IMR-90 (cell line): Measurements from ENCODE around the gene LMOD1. TPM values are rescaled to one million over a fixed set of nuclear protein-coding genes. Genes with fewer than 3 reads are reported as not detected.

Experiments used
- ATAC-seq: fragments of 200-7000 bp; cut with Tn5 transposase; 2 replicates; pipeline ENCODE4 v1.9.1; 2020; ENCODE audit warnings: low read depth, mild to moderate bottlenecking, moderate library complexity
- BruUV-seq: library from RNA; stranded (reverse); fragments of 400-500 nt; replicated peaks from 2 replicates; lab custom pipeline; 2021; lab: Mats Ljungman, UMichigan
- CTCF ChIA-PET: fragments of 300-600 bp; formaldehyde crosslinking; extraction: SDS; loops from one replicate; lab custom pipeline; 2021; ENCODE audit warnings: antibody characterized with exemption; lab: Yijun Ruan, JAX
- POLR2A ChIA-PET: fragments of 300-600 bp; sonication (Branson Sonifier 250); formaldehyde crosslinking; loops from one replicate; lab custom pipeline; 2022; ENCODE audit warnings: antibody characterized with exemption; ENCODE audit not compliant: unreplicated experiment; lab: Charles Lee
- DNase-seq: peaks from one replicate; pipeline ENCODE4 v3.0.0; 2013
- H2AFZ ChIP-seq: replicated peaks from 2 replicates; pipeline ENCODE3; 2013; ENCODE audit warnings: low read length, mild to moderate bottlenecking; ENCODE audit not compliant: poor library complexity
- H2AK5ac ChIP-seq: 2 replicates; pipeline ENCODE4 v1.6.1; 2013; ENCODE audit warnings: low read depth, low read length, inconsistent platforms
- H2AK9ac ChIP-seq: replicated peaks from 2 replicates; pipeline ENCODE3; 2013; ENCODE audit warnings: mild to moderate bottlenecking, low read depth, low read length, moderate library complexity; ENCODE audit not compliant: poor library complexity
- H2BK120ac ChIP-seq: 2 replicates; pipeline ENCODE4 v1.6.1; 2013; ENCODE audit warnings: low read depth, low read length, inconsistent platforms
- H2BK15ac ChIP-seq: 3 replicates; pipeline ENCODE4 v1.6.1; 2013; ENCODE audit warnings: low read depth, low read length, inconsistent platforms
- H2BK20ac ChIP-seq: 2 replicates; pipeline ENCODE4 v1.6.1; 2013; ENCODE audit warnings: low read depth, mild to moderate bottlenecking, inconsistent platforms, low read length, moderate library complexity
- H2BK5ac ChIP-seq: 2 replicates; pipeline ENCODE4 v1.6.1; 2013; ENCODE audit warnings: mild to moderate bottlenecking, low read depth, low read length, inconsistent platforms; ENCODE audit not compliant: poor library complexity, severe bottlenecking
- H3K14ac ChIP-seq: replicated peaks from 2 replicates; pipeline ENCODE4 v1.6.1; 2013; ENCODE audit warnings: low read depth, low read length, inconsistent platforms
- H3K18ac ChIP-seq: 2 replicates; pipeline ENCODE4 v1.6.1; 2013; ENCODE audit warnings: low read depth, low read length, control low read depth
- H3K23ac ChIP-seq: 2 replicates; pipeline ENCODE4 v1.6.1; 2013; ENCODE audit warnings: low read depth, low read length, inconsistent platforms
- H3K27ac ChIP-seq: 2 replicates; pipeline ENCODE4 v1.5.1; 2013; ENCODE audit warnings: mild to moderate bottlenecking, control low read depth, low read length; ENCODE audit not compliant: insufficient read depth
- H3K27me3 ChIP-seq: 2 replicates; pipeline ENCODE4 v1.6.1; 2013; ENCODE audit warnings: low read length; ENCODE audit not compliant: control insufficient read depth, insufficient read depth
- H3K36me3 ChIP-seq: 2 replicates; pipeline ENCODE4 v1.6.1; 2013; ENCODE audit warnings: low read length, mixed read lengths; ENCODE audit not compliant: control insufficient read depth, insufficient read depth
- H3K4ac ChIP-seq: 2 replicates; pipeline ENCODE4 v1.6.1; 2013; ENCODE audit warnings: low read depth, low read length, inconsistent platforms
- H3K4me1 ChIP-seq: 2 replicates; pipeline ENCODE4 v1.6.1; 2013; ENCODE audit warnings: low read length, mixed read lengths; ENCODE audit not compliant: control insufficient read depth, insufficient read depth
- H3K4me2 ChIP-seq: 2 replicates; pipeline ENCODE4 v1.6.1; 2013; ENCODE audit warnings: low read depth, mild to moderate bottlenecking, control low read depth, low read length, moderate library complexity
- H3K4me3 ChIP-seq: 2 replicates; pipeline ENCODE4 v1.5.1; 2013; ENCODE audit warnings: low read depth, mild to moderate bottlenecking, control low read depth, low read length, moderate library complexity; ENCODE audit not compliant: insufficient read depth
- H3K56ac ChIP-seq: 2 replicates; pipeline ENCODE4 v1.6.1; 2013; ENCODE audit warnings: low read length, inconsistent platforms; ENCODE audit not compliant: insufficient read depth; ENCODE audit errors: extremely low read depth
- H3K79me1 ChIP-seq, 2 experiments: 2 replicates each; pipeline ENCODE4 v1.6.1; 2013; ENCODE audit warnings: low read length in 2 of 2, inconsistent platforms in 1 of 2, low read depth in 1 of 2
- H3K9ac ChIP-seq: 2 replicates; pipeline ENCODE4 v1.6.1; 2013; ENCODE audit warnings: low read depth, low read length, control low read depth
- H3K9me1 ChIP-seq: 2 replicates; pipeline ENCODE4 v1.6.1; 2013; ENCODE audit warnings: low read length, inconsistent platforms; ENCODE audit not compliant: insufficient read depth
- H3K9me3 ChIP-seq: 2 replicates; pipeline ENCODE4 v1.6.1; 2013; ENCODE audit warnings: low read length; ENCODE audit not compliant: control insufficient read depth, insufficient read depth
- H4K20me1 ChIP-seq: 2 replicates; pipeline ENCODE4 v1.6.1; 2013; ENCODE audit warnings: low read length, inconsistent platforms; ENCODE audit not compliant: insufficient read depth
- H4K5ac ChIP-seq: 2 replicates; pipeline ENCODE4 v1.6.1; 2013; ENCODE audit warnings: mild to moderate bottlenecking, low read depth, low read length, control low read depth
- H4K8ac ChIP-seq, 2 experiments: 2 replicates each; pipeline ENCODE4 v1.6.1; 2013; ENCODE audit warnings: low read depth in 2 of 2, low read length in 2 of 2, control low read depth in 1 of 2, inconsistent platforms in 1 of 2
- H4K91ac ChIP-seq: 2 replicates; pipeline ENCODE4 v1.6.1; 2013; ENCODE audit warnings: low read depth, low read length, inconsistent platforms; ENCODE audit not compliant: insufficient read depth
- CEBPB ChIP-seq: IDR thresholded peaks from 2 replicates; pipeline ENCODE4 v1.6.1; 2012; ENCODE audit warnings: low read depth, low read length, improper control_type of control experiment
- CTCF ChIP-seq: conservative IDR thresholded peaks from 2 replicates; pipeline ENCODE4 v1.5.1; 2012; ENCODE audit warnings: mild to moderate bottlenecking, low read depth, low read length, improper control_type of control experiment
- MAZ ChIP-seq: IDR thresholded peaks from 2 replicates; pipeline ENCODE4 v1.6.1; 2012; ENCODE audit warnings: low read depth, mild to moderate bottlenecking, low read length, improper control_type of control experiment, moderate library complexity, borderline replicate concordance
- MXI1 ChIP-seq: IDR thresholded peaks from 2 replicates; pipeline ENCODE4 v1.6.1; 2012; ENCODE audit warnings: low read depth, mild to moderate bottlenecking, low read length, moderate library complexity, borderline replicate concordance
- POLR2A ChIP-seq: IDR thresholded peaks from 2 replicates; pipeline ENCODE4 v1.6.1; 2012; ENCODE audit warnings: mild to moderate bottlenecking, low read depth, low read length
- RAD21 ChIP-seq: IDR thresholded peaks from 2 replicates; pipeline ENCODE4 v1.6.1; 2012; ENCODE audit warnings: low read length, improper control_type of control experiment
- SMC3 ChIP-seq: fragments of 150-350 bp; IDR thresholded peaks from 2 replicates; pipeline ENCODE4 v1.6.1; 2016; ENCODE audit warnings: low read depth, mild to moderate bottlenecking, antibody characterized with exemption, low read length, moderate library complexity
- WGBS, 2 experiments: methylation state at CpG; one replicate each; pipeline versions ENCODE4 v1.1.5 to v1.1.7; 2013; ENCODE audit warnings: missing lambda C conversion rate in 2 of 2; ENCODE audit not compliant: insufficient read length in 1 of 2; ENCODE audit errors: extremely low coverage in 2 of 2; 5-methylcytosine and 5-hydroxymethylcytosine counted together
- dilution Hi-C: fragments of 300-500 bp; cut with HindIII; formaldehyde crosslinking; loops from one replicate; pipeline ENCODE4 v1.14.3; 2018; ENCODE audit warnings: low sequenced_read_pairs; ENCODE audit not compliant: unreplicated experiment
- in situ Hi-C: fragments of 300-500 bp; cut with MboI; formaldehyde crosslinking; loops from 3 replicates; pipeline ENCODE4 v1.14.3; 2019; ENCODE audit warnings: low sequenced_read_pairs, inconsistent platforms, mixed read lengths
- intact Hi-C: fragments of 100-400 bp; cut with micrococcal nuclease; formaldehyde crosslinking; loops from 2 replicates; pipeline ENCODE4 v1.10.0; 2022
- polyA plus RNA-seq, 3 experiments: library from polyadenylated mRNA; depleted of rRNA; stranded (reverse); fragments of >200 nt; gene quantifications; 2 replicates each; pipeline ENCODE4 v1.2.3, GENCODE V29; 2012; ENCODE audit warnings: low replicate concordance in 1 of 3
- total RNA-seq: library from RNA; depleted of rRNA; stranded (reverse); fragments of >200 nt; gene quantifications from 2 replicates; pipeline ENCODE4 v1.2.3, GENCODE V29; 2012
- TF ChIP-seq, protein P1 (sequence below): fragments of 150-350 bp; IDR thresholded peaks from 2 replicates; pipeline ENCODE4 v1.6.1; 2017; ENCODE audit warnings: mild to moderate bottlenecking, antibody characterized with exemption, low read length, low read depth

Gene LMOD1
- total and polyA plus RNA-seq, 2 of the 4 experiments (the other 2 are of a cell fraction) = 51.7 to 53.2 TPM

DNA sequence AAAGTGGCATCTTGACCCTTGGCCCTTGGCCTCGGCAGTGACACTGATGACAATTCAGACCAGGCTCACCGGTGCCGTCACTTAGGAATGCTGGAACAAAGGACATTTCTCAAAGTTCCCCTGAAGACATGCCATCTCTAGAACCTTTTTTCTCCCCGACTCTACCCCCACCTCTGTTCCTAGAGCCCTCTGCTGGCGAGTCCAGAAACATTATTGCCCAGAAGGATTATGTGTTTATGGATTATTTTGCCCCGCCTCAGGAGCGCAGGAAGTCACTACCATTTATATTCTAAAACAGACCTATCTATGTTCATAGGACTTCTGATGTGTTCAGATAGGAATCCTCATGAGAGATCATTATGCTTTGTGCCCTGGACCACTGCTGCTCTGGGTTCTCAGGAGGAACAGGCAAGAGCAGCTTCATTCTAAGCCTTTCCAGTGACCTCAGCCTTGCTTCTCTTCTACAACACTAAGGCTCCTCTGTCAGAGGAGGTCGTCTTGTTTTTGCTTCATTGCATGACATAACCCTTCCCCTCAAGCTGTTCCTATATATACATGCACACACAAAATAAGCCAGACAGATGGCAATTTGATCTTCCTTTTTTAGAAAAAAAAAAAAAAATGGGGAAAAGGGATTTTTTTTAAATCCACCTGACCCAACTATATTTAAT is 70.1 kb downstream of the LMOD1 start:
- in situ Hi-C loops (no loop called here), intact Hi-C loops (loop anchor here (2.0 kb wide), 1 partner anchor 341 kb away; no protein-coding TSS in a partner anchor), dilution Hi-C loops (no loop called here)
- H2BK15ac ChIP-seq = no peak overlapping the region
- ChIA-PET POLR2A (no interaction called here), CTCF (interaction anchor here (0.6 kb wide), 1 partner anchor 1563 kb away, joined by 5 read pairs; no protein-coding TSS in a partner anchor)
- no peak overlapping the region for H2BK120ac ChIP-seq
- H2AK9ac ChIP-seq = no peak overlapping the region
- H2BK20ac ChIP-seq = no peak overlapping the region
- no peaks in the 10 kb centered on the region; the same call in 1 of the 2 replicates for H3K4me1 ChIP-seq
- TSS peak; percentile 15 for BruUV-seq
- H4K8ac ChIP-seq = no peak overlapping the region
- H4K91ac ChIP-seq = no peak overlapping the region
- 50% methylated on average over 2 of the region's 8 CpGs; no CpG with 5 or more reads in 1 of the 2 experiments for WGBS, 2 experiments
- peak; percentile 27 for DNase-seq
- no peak overlapping the region for H3K23ac ChIP-seq
- H3K4me2 ChIP-seq = no peak overlapping the region
- H2BK5ac ChIP-seq = no peak overlapping the region
- peaks cover 36% of the 10 kb centered on the region for H3K36me3 ChIP-seq
- ATAC-seq = peak; percentile 49; the same call in 1 of the 2 replicates
- no peak overlapping the region for H2AFZ ChIP-seq
- H3K18ac ChIP-seq = no peak overlapping the region
- no peak overlapping the region for H4K5ac ChIP-seq
- no peaks in the 10 kb centered on the region for H3K27me3 ChIP-seq
- H3K4ac ChIP-seq = no peak overlapping the region
- TF ChIP-seq CTCF = peak; percentile 47
- TF ChIP-seq POLR2A = no peak
- peak; percentile 44 for TF ChIP-seq SMC3
- 0 out of 2 replicates have a peak, but pooled peaks have one; percentile 42 for TF ChIP-seq MAZ
- peak; percentile 42; the same call in 1 of the 2 replicates for TF ChIP-seq RAD21
- TF ChIP-seq, protein P1, sequence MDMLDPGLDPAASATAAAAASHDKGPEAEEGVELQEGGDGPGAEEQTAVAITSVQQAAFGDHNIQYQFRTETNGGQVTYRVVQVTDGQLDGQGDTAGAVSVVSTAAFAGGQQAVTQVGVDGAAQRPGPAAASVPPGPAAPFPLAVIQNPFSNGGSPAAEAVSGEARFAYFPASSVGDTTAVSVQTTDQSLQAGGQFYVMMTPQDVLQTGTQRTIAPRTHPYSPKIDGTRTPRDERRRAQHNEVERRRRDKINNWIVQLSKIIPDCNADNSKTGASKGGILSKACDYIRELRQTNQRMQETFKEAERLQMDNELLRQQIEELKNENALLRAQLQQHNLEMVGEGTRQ = no peak
- TF ChIP-seq CEBPB = no peak
- TF ChIP-seq MXI1 = no peak
- H3K14ac ChIP-seq = no peak overlapping the region
- peaks cover 3 to 6% of the 10 kb centered on the region in 2 experiments; a peak in 2 of 4 replicates for H3K79me1 ChIP-seq
- peaks cover 3% of the 10 kb centered on the region; the same call in 1 of the 2 replicates for H4K20me1 ChIP-seq
- H3K56ac ChIP-seq = no peak overlapping the region
- H3K9me3 ChIP-seq = no peaks in the 10 kb centered on the region
- H3K4me3 ChIP-seq = no peak overlapping the region
- no peak overlapping the region for H3K9ac ChIP-seq
- 0 out of 2 replicates have a peak, but pooled peaks cover 2% of the 10 kb centered on the region for H3K9me1 ChIP-seq
- no peak overlapping the region for H2AK5ac ChIP-seq
- no peak overlapping the region for H3K27ac ChIP-seq
